ENCODE measurements around the gene CCL5. TPM values are rescaled to one million over a fixed set of nuclear protein-coding genes. Genes with fewer than 3 reads are reported as not detected.

Gene CCL5
- total RNA-seq, 1 experiment from 2014 or later = not detected

DNA sequence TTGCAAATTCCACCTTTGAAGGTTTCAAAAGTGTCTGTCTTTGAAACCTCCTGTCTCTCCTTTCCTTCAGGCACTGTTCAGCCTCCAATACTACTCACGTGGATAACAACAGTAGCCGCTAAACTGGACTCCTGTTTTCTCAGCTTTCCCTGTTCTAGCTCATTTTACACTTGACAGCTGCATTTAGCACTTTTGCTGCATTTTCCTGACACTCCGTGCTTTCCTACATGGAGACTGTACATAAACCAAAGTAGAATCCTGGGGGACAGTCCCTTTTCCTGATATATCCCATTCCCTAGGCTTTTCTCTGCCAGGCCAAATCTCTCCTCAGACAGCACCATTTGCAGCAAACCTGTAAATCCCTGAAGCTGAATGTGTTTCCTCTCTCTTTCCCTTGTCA lies 3.6 kb downstream of the CCL5 start:
- Histone ChIP-seq H3K23ac (ENCODE audit: insufficient read length, low read depth, low read length) (no peak overlapping the region), H3K9me3 (ENCODE audit: control insufficient read depth, low read depth, low read length) (no peaks in the 10 kb centered on the region), H3K79me2 (ENCODE audit: insufficient read depth, low read length) (no peaks in the 10 kb centered on the region), H3K27me3 (ENCODE audit: insufficient read depth, low read length) (no peaks in the 10 kb centered on the region), H4K91ac (ENCODE audit: insufficient read length, low read depth, low read length) (no peak overlapping the region), H4K8ac (replicated peaks; ENCODE audit: insufficient read length, low read depth, low read length) (no peak overlapping the region), H3K56ac (ENCODE audit: insufficient read length, low read depth, low read length) (no peak overlapping the region), H3T11ph (ENCODE audit: low read length) (no peak overlapping the region), H2AFZ (ENCODE audit: low read length) (no peak overlapping the region), H3K23me2 (ENCODE audit: insufficient read length, low read depth, low read length, poor library complexity, severe bottlenecking) (no peaks in the 10 kb centered on the region), H3K4me2 (ENCODE audit: insufficient read depth, insufficient read length, low read length) (no peak overlapping the region), H2BK120ac (ENCODE audit: low read depth, low read length, poor library complexity, severe bottlenecking) (no peak overlapping the region), H3K79me1 (ENCODE audit: insufficient read depth, low read depth, low read length, poor library complexity, severe bottlenecking) (no peaks in the 10 kb centered on the region), H2BK5ac (ENCODE audit: insufficient read length, low read length) (no peak overlapping the region), H3K14ac (ENCODE audit: insufficient read depth, low read length) (no peak overlapping the region), H3K27ac (ENCODE audit: insufficient read length, low read depth, low read length) (no peak overlapping the region), H3K4ac (ENCODE audit: low read depth, low read length) (no peak overlapping the region), H2AK5ac (ENCODE audit: insufficient read length, low read length) (no peak overlapping the region), H2BK12ac (ENCODE audit: insufficient read length, low read depth, low read length) (no peak overlapping the region), H4K5ac (ENCODE audit: insufficient read length, low read depth, low read length) (no peak overlapping the region), H2BK20ac (ENCODE audit: low read depth, low read length, poor library complexity, severe bottlenecking) (no peak overlapping the region), H3K4me1 (ENCODE audit: insufficient read depth, low read length) (peaks cover 3% of the 10 kb centered on the region; the same call in 1 of the 2 replicates), H4K20me1 (ENCODE audit: control insufficient read depth, insufficient read depth, insufficient read length) (no peaks in the 10 kb centered on the region), H3K9ac (ENCODE audit: extremely low read depth, insufficient read length, low read length) (no peak overlapping the region), H3K18ac (ENCODE audit: insufficient read length, low read depth, low read length) (no peak overlapping the region), H2BK15ac (ENCODE audit: low read depth, low read length) (no peak overlapping the region)
- TF ChIP-seq, protein P1, sequence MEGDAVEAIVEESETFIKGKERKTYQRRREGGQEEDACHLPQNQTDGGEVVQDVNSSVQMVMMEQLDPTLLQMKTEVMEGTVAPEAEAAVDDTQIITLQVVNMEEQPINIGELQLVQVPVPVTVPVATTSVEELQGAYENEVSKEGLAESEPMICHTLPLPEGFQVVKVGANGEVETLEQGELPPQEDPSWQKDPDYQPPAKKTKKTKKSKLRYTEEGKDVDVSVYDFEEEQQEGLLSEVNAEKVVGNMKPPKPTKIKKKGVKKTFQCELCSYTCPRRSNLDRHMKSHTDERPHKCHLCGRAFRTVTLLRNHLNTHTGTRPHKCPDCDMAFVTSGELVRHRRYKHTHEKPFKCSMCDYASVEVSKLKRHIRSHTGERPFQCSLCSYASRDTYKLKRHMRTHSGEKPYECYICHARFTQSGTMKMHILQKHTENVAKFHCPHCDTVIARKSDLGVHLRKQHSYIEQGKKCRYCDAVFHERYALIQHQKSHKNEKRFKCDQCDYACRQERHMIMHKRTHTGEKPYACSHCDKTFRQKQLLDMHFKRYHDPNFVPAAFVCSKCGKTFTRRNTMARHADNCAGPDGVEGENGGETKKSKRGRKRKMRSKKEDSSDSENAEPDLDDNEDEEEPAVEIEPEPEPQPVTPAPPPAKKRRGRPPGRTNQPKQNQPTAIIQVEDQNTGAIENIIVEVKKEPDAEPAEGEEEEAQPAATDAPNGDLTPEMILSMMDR (conservative IDR thresholded peaks at IDR 0.05) = no peak
- H3K4me3 Mint-ChIP-seq = no peak overlapping the region
- peaks cover 4 to 5% of the 10 kb centered on the region in 2 experiments for H3K4me1 Mint-ChIP-seq
- no peak for DNase-seq
- H3K27me3 Mint-ChIP-seq (ENCODE audit: low read depth) = peaks cover 1% of the 10 kb centered on the region; the same call in 1 of the 2 replicates
- no peak overlapping the region for H3K27ac Mint-ChIP-seq
- H3K36me3 Mint-ChIP-seq (ENCODE audit: insufficient read depth in 1 of 3, low read depth in 3 of 3) = no peaks in the 10 kb centered on the region
- H3K9me3 Mint-ChIP-seq = no peaks in the 10 kb centered on the region
- WGBS (ENCODE audit: extremely low coverage, insufficient read length, low lambda C conversion rate) = no CpG with 5 or more reads among the region's 3 CpGs

Measured in H9 (cell line).